HG03025 (cell line): Measurements from ENCODE around the gene RTBDN.
"Not testable (repeated sequence)": the region's sequence is repeated elsewhere in the genome, so short reads cannot be mapped to it uniquely, and the experiment has no call there.

ENCODE experiments used
- ATAC-seq: cut with Tn5 transposase; IDR thresholded peaks from one replicate; pipeline ENCODE4 v1.9.1; 2021; ENCODE audit warnings: mild to moderate bottlenecking, moderate library complexity; ENCODE audit not compliant: unreplicated experiment, low FRiP score

RTBDN gene

DNA sequence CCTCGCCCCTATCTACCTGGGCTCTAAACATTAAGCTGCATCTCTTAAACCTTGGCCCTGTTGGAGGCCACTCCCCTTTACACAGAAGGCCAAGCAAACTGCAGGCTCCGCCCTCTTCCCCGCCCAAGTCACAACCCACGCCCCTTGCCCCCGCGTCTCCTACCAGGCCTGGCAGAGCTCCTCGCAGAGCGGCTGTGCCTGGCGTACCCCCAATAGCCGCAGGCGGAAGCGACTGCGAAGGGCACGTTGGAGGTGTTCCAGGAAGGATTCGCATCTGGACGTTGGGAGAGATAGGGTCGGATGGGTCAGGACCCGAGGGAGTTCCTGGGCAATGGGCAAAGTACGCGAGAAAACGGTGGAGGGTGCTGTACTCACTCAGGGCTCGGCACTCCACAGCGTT lies 5.9 kb downstream of the RTBDN start:
- ATAC-seq = no peak

DNA sequence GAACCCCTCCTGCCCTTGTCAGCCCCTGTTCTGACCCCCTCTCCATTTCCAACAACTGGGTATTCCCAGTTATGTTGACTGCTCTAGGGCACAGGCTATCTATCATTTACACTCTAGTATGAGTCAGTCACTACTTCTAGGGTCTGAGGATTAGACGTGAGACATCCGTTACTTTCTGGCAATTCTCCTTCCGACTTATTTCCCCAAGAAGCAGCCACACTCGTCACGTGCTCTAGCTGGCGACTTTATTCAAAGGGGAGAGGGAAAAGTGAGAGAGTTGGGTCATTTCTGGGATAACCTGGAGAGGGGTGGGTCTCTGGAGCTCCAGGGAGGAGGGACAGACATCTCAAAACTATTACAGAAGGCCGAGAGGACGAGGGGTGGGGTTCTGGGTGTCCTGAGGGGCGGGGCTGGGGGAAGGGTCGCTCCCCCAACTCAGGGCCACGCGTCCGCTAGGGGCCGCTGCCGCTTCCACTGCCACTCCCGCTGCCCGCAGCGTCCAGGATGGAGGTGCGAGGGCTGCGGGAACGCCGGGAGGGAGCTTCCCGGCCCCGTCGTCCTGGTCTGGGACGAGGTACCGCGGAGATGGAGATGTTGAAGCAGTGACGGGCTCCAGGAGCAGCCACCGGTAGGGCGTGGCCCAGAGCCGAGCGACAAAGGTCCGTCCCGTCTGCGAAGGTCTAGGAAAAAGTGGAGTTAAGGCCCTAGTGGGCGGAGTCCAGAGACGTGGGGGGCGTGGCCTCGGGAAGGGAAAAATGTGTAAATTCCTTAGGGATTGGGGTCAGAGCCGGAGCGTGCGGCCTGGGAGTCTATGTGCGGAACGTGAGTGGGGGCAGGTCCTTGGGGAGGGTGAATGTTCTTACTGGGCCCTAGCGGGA lies 8.9 kb downstream of the RTBDN start:
- ATAC-seq = no peak

- ATAC-seq = no peak
Observed at GRCh38 chr19:12821761-12822160, 12.6 kb downstream of the RTBDN start.

DNA sequence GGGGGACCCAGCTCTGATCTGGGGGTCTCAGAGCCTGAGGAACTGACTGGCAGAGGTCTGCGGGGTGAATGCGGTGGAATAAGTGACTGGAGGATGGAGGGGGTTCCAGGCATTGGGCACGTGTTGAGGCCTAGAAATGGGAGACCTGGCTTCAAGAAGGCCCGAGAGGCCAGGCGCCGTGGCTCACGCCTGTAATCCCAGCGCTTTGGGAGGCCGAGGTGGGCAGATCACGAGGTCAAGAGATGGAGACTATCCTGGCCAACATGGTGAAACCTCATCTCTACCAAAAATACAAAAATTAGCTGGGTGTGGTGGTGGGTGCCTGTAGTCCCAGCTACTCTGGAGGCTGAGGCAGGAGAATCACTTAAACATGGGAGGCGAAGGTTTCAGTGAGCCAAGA lies 16.6 kb downstream of the RTBDN start:
- not testable (repeated sequence) for ATAC-seq

GRCh38 chr19:12817188-12817587 lies 17.2 kb downstream of the RTBDN start:
- not testable (repeated sequence) for ATAC-seq

- ATAC-seq = no peak
Observed at GRCh38 chr19:12815088-12815487, 19.3 kb downstream of the RTBDN start.

DNA sequence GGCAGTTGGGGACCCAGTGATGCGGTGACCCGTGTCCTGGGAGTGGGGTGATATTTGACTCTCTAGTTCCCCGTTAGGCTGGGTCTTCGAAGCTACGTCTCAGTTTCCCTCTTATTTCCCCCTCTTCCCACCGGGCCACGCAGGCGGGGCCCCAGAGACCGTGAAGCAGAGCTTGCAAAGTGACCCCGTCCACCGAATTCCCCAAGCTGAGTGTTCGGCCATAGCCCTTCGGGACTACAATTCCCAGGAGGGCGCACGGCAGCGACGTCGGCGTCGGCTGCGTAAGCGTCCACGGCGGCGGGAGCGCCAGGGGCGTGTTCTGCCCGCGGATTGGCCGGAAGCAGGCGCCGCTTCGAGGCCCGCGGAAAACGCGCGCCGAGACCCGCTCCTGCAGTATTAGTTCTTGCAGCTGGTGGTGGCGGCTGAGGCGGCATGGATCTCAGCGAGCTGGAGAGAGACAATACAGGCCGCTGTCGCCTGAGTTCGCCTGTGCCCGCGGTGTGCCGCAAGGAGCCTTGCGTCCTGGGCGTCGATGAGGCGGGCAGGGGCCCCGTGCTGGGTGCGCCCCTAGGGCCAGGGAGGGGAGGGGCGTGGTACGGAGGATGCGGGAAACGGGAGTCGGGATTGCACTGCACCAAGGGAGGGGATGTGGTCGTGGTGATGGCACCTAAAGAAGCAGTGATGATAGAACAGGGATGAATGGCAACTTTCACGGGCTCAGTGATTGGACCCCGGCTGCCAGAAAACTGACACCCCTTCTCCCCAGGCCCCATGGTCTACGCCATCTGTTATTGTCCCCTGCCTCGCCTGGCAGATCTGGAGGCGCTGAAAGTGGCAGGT lies 27.9 kb downstream of the RTBDN start, which contains the start of gene RNASEH2A:
Gene RNASEH2A (plus strand): TSS at position 343 of the 840 bp plus-strand sequence. CDS start 90 bp downstream, at position 433.
- no peak for ATAC-seq

DNA sequence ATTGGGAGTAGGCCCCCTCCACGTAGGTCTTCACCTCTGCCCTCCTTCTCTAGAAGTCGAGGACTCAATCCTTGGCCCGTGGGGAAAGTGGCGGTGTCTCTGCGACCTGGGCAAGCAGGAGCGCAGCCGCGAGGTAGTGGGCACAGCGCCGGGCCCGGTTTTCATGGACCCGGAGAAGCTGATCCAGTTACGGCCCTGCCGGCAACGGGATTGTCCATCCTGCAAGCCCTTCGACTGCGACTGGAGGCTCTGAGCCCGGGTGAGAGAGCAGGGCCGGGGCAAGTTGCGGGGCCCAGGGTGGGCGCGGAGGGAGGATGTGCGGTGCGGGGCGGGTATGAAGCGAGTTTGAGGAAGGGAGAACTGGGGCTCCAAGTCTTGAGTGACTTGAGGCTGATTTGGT lies 30.3 kb downstream of the RTBDN start:
- ATAC-seq = no peak

- ATAC-seq = no peak
Observed at GRCh38 chr19:12802267-12803106, 31.9 kb downstream of the RTBDN start.

- no peak for ATAC-seq
Observed at GRCh38 chr19:12801466-12802266, 32.7 kb downstream of the RTBDN start, which contains the start of the genes PRDX2 and THSD8. Gene PRDX2 (minus strand): TSS chr19:12801800. CDS start chr19:12801261, 539 bp downstream. Gene THSD8 (plus strand): TSS chr19:12802069. CDS start chr19:12802072, 3 bp downstream.

GRCh38 chr19:12800923-12801465 lies 33.4 kb downstream of the RTBDN start:
- ATAC-seq = no peak

DNA sequence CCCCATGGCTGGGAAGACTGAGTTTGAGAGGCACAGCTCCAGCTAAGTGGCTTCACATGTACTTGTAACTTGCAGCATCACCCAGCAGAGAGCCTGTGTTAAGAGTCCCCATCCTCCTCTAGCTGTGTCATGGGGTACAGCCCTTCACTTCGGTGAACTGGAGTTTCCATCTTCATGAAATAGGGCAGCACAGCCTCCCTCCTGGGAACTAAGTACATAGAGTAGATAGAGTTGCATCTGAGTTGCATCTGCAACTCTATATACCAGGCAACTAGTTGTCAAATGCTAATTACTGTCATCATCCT lies 34.0 kb downstream of the RTBDN start:
- no peak for ATAC-seq

DNA sequence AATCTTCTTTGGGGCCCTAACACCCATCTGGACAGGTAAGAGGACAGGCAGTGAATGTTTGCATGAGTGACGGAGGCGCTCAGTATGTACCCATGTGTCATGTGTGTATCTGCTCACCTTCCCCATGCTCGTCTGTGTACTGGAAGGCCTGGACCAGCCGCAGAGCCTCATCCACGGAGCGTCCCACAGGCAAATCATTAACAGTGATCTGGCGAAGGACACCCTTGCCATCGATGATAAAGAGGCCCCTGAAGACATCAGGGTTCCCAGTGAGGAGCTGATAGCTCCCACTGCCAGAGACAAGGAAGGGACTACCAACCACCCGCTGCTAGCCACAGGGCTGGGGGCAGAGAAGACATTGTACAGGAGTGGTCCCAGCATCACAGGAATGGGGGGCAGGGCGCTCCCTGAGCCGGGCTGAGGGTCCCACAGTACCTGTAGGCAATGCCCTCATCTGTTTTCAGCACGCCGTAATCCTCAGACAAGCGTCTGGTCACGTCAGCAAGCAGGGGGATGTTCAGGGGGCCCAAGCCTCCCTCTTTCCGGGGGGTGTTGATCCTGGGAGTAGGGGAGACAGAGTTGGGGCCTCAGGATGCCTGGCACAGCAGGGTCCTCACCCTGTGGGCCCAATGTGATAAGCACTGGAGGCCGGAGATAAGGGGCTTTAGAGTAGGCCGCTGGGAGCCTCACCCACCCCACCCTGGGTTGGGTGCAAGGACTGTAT lies 34.5 kb downstream of the RTBDN start:
- no peak for ATAC-seq

DNA sequence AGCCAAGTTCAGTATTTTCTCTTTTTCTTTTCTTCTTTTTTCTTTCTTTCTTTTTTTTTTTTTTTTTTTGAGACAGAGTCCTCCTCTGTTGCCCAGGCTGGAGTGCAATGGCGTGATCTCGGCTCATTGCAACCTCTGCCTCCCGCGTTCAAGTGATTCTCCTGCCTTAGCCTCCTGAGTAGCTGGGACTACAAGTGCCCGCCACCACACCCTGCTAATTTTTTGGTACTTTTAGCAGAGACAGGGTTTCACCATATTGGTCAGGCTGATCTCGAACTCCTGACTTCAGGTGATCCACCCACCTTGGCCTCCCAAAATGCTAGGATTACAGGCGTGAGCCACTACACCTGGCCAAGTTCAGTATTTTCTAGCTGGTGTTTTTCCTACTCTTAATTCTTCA lies 36.8 kb downstream of the RTBDN start:
- not testable (repeated sequence) for ATAC-seq

GRCh38 chr19:12797141-12797587 lies 37.2 kb downstream of the RTBDN start:
- no peak for ATAC-seq

GRCh38 chr19:12796146-12797071 lies 38.0 kb downstream of the RTBDN start:
- no peak for ATAC-seq

DNA sequence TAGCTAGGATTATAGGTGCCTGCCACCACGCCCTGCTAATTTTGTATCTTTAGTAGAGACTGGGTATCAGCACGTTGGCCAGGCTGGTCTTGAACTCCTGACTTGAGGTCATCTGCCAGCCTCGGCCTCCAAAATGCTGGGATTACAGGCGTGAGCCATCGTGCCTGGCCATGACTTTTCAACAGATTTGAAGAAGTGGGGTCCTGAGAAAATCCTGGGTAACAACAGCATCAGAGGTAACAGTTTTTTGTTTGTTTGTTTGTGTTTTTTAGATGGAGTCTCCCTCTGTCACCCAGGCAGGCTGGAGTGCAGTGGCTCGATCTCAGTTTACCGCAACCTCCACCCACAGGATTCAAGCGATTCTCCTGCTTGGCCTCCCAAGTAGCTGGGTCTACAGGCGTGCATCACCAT lies 39.4 kb downstream of the RTBDN start:
- ATAC-seq = no peak
